T47D (cell line): ENCODE data around the gene SNAP25.
A peak's percentile ranks its signal among the peaks of the same experiment; 100 is the strongest.

ENCODE experiments used
- DNase-seq, 2 experiments: peaks; one replicate each; pipeline versions ENCODE4 v3.0.0 to v3.0.0-alpha.2; 2011 to 2012; ENCODE audit warnings: low read depth in 1 of 2, low spot score in 1 of 2
- JUND ChIP-seq: IDR thresholded peaks from 2 replicates; pipeline ENCODE4 v1.6.1; 2012; ENCODE audit warnings: low read depth
- in situ Hi-C: cut with HindIII; loops from 2 replicates; pipeline ENCODE4 v1.10.0; 2016; ENCODE audit warnings: low sequenced_read_pairs, low pct_unique_long_range_greater_than_20kb

The SNAP25 gene

GRCh38 chr20:10218536-10219451 lies at the start of gene SNAP25:
TSS of gene SNAP25 (plus strand) at chr20:10218830. CDS start at chr20:10275492, 56,662 bp downstream.
- in situ Hi-C loops, result no loop called here
- TF ChIP-seq JUND, result no peak
- DNase-seq, result peak; percentile 11 to 83

- no peak for TF ChIP-seq JUND
- in situ Hi-C loops, result no loop called here
- no peak for DNase-seq
These were observed 48.9 kb upstream of the SNAP25 start for GRCh38 chr20:10169752-10170151.

GRCh38 chr20:10170261-10170660 lies 48.4 kb upstream of the SNAP25 start:
- DNase-seq, result no peak
- in situ Hi-C loops, result no loop called here
- no peak for TF ChIP-seq JUND

- no peak for TF ChIP-seq JUND
- in situ Hi-C loops, result no loop called here
- DNase-seq, result peak in 1 of 2 experiments; percentile 36
These were observed 46.5 kb upstream of the SNAP25 start for GRCh38 chr20:10171864-10172751.

GRCh38 chr20:10172998-10173655 lies 45.5 kb upstream of the SNAP25 start:
- in situ Hi-C loops, result no loop called here

GRCh38 chr20:10174400-10174799 lies 44.2 kb upstream of the SNAP25 start:
- in situ Hi-C loops, result no loop called here
- TF ChIP-seq JUND, result no peak
- no peak for DNase-seq

More at GRCh38 chr20:10172998-10173655, 45.5 kb upstream of the SNAP25 start:
- DNase-seq, result no peak
- TF ChIP-seq JUND, result no peak

GRCh38 chr20:10177326-10177725 lies 41.3 kb upstream of the SNAP25 start:
- in situ Hi-C loops, result no loop called here
- no peak for TF ChIP-seq JUND
- DNase-seq, result no peak

- TF ChIP-seq JUND, result no peak
- in situ Hi-C loops, result no loop called here
- DNase-seq, result no peak
These were observed 40.5 kb upstream of the SNAP25 start for GRCh38 chr20:10178091-10178490.

- no peak for TF ChIP-seq JUND
- in situ Hi-C loops, result no loop called here
- DNase-seq, result no peak
These were observed 39.8 kb upstream of the SNAP25 start for GRCh38 chr20:10178727-10179313.

GRCh38 chr20:10179574-10180298 lies 38.9 kb upstream of the SNAP25 start:
- in situ Hi-C loops, result no loop called here
- DNase-seq, result no peak
- TF ChIP-seq JUND, result no peak

GRCh38 chr20:10180651-10181235 lies 37.9 kb upstream of the SNAP25 start:
- in situ Hi-C loops, result no loop called here
- no peak for DNase-seq
- TF ChIP-seq JUND, result no peak
